Measurements from ENCODE around the gene ZNF445. TPM values are rescaled to one million over a fixed set of nuclear protein-coding genes. Genes with fewer than 3 reads are reported as not detected.
"Not testable (repeated sequence)": the region's sequence is repeated elsewhere in the genome, so short reads cannot be mapped to it uniquely, and the experiment has no call there.

ZNF445 gene
- total and polyA plus RNA-seq, 4 donors: 2.1 to 8.7 (median 4.9) TPM

- Histone ChIP-seq H3K9me3 (ENCODE audit: control insufficient read depth in 4 of 4, low read length in 3 of 4) (peaks cover 17 to 32% (median 25%) of the 10 kb centered on the region in 4 donors), H3K36me3 (ENCODE audit: control insufficient read depth in 4 of 4, insufficient read depth in 3 of 4, low read depth in 1 of 4, low read length in 3 of 4) (peaks cover 0 to 35% (median 25%) of the 10 kb centered on the region in 4 donors), H3K4me3 (ENCODE audit: low read depth in 1 of 3, low read length in 3 of 3) (no peak overlapping the region), H3K4me1 (ENCODE audit: control insufficient read depth in 4 of 4, insufficient read depth in 4 of 4, low read length in 3 of 4) (peaks cover 0 to 6% (median 4%) of the 10 kb centered on the region in 4 donors), H3K27me3 (ENCODE audit: control insufficient read depth in 4 of 4, insufficient read depth in 4 of 4, low read length in 3 of 4) (no peaks in the 10 kb centered on the region), H3K9ac (ENCODE audit: low read depth in 1 of 2, low read length in 2 of 2) (no peak overlapping the region), H3K27ac (ENCODE audit: low read depth in 1 of 2, low read length in 2 of 2) (no peak overlapping the region)
- 96% methylated on average over 1 of the region's 1 CpG for WGBS
- no peak for TF ChIP-seq RXRA (IDR thresholded peaks at IDR 0.05)
- no peak for TF ChIP-seq HNF4G (IDR thresholded peaks at IDR 0.05)
- TF ChIP-seq SP1 (IDR thresholded peaks at IDR 0.05): no peak
- TF ChIP-seq CTCF (IDR thresholded peaks at IDR 0.05; ENCODE audit: low read depth, low read length, missing input control): no peak
- no peak for TF ChIP-seq YY1 (IDR thresholded peaks at IDR 0.05)
- TF ChIP-seq JUND (IDR thresholded peaks at IDR 0.05): no peak
- TF ChIP-seq EGR1 (IDR thresholded peaks at IDR 0.05; ENCODE audit: low read depth in 2 of 2): no peak
- TF ChIP-seq FOXA2 (IDR thresholded peaks at IDR 0.05): no peak
- TF ChIP-seq TAF1 (conservative IDR thresholded peaks at IDR 0.05): no peak
- no peak for TF ChIP-seq HNF4A (conservative IDR thresholded peaks at IDR 0.05)
- TF ChIP-seq ATF3 (IDR thresholded peaks at IDR 0.05): no peak
- no peak for TF ChIP-seq RAD21 (IDR thresholded peaks at IDR 0.05)
- TF ChIP-seq NR2F2 (IDR thresholded peaks at IDR 0.05): no peak
- TF ChIP-seq ZBTB33 (IDR thresholded peaks at IDR 0.05): no peak
- no peak for DNase-seq (ENCODE audit: low spot score)
Observed at GRCh38 chr3:44504566-44504965, 27.1 kb upstream of the ZNF445 start.

GRCh38 chr3:44503178-44503577 lies 25.7 kb upstream of the ZNF445 start:
- H3K27me3 ChIP-seq (ENCODE audit: control insufficient read depth in 4 of 4, insufficient read depth in 4 of 4, low read length in 3 of 4); H3K4me1 ChIP-seq (ENCODE audit: control insufficient read depth in 4 of 4, insufficient read depth in 4 of 4, low read length in 3 of 4); DNase-seq (ENCODE audit: low spot score); H3K9ac ChIP-seq (ENCODE audit: low read depth in 1 of 2, low read length in 2 of 2); H3K27ac ChIP-seq (ENCODE audit: low read depth in 1 of 2, low read length in 2 of 2): not testable (repeated sequence)
- H3K9me3 ChIP-seq (ENCODE audit: control insufficient read depth in 4 of 4, low read length in 3 of 4): peaks cover 25 to 41% (median 36%) of the 10 kb centered on the region in 4 donors
- 95% methylated on average over 2 of the region's 2 CpGs for WGBS
- peaks cover 0 to 41% (median 30%) of the 10 kb centered on the region in 4 donors for H3K36me3 ChIP-seq (ENCODE audit: control insufficient read depth in 4 of 4, insufficient read depth in 3 of 4, low read depth in 1 of 4, low read length in 3 of 4)
- peak overlapping the region in 1 of 3 donors; percentile 40 for H3K4me3 ChIP-seq (ENCODE audit: low read depth in 1 of 3, low read length in 3 of 3)

GRCh38 chr3:44501971-44502370 lies 24.5 kb upstream of the ZNF445 start:
- no peaks in the 10 kb centered on the region for H3K4me1 ChIP-seq (ENCODE audit: control insufficient read depth in 4 of 4, insufficient read depth in 4 of 4, low read length in 3 of 4)
- no peak overlapping the region for H3K9ac ChIP-seq (ENCODE audit: low read depth in 1 of 2, low read length in 2 of 2)
- 99% methylated on average over 3 of the region's 3 CpGs for WGBS
- H3K27me3 ChIP-seq (ENCODE audit: control insufficient read depth in 4 of 4, insufficient read depth in 4 of 4, low read length in 3 of 4): no peaks in the 10 kb centered on the region
- no peak for DNase-seq (ENCODE audit: low spot score)
- H3K27ac ChIP-seq (ENCODE audit: low read depth in 1 of 2, low read length in 2 of 2): no peak overlapping the region
- peaks cover 2 to 46% (median 35%) of the 10 kb centered on the region in 4 donors for H3K36me3 ChIP-seq (ENCODE audit: control insufficient read depth in 4 of 4, insufficient read depth in 3 of 4, low read depth in 1 of 4, low read length in 3 of 4)
- H3K9me3 ChIP-seq (ENCODE audit: control insufficient read depth in 4 of 4, low read length in 3 of 4): peaks cover 30 to 47% (median 42%) of the 10 kb centered on the region in 4 donors
- peak overlapping the region in 2 of 3 donors; percentile 51 to 55 for H3K4me3 ChIP-seq (ENCODE audit: low read depth in 1 of 3, low read length in 3 of 3)
- no peak for TF ChIP-seq ZBTB33 (IDR thresholded peaks at IDR 0.05)
- TF ChIP-seq EGR1 (IDR thresholded peaks at IDR 0.05; ENCODE audit: low read depth in 2 of 2): no peak
- TF ChIP-seq FOXA1 (IDR thresholded peaks at IDR 0.05): no peak
- no peak for TF ChIP-seq CTCF (IDR thresholded peaks at IDR 0.05; ENCODE audit: low read depth, low read length, missing input control)
- TF ChIP-seq MAX (IDR thresholded peaks at IDR 0.05): no peak
- no peak for TF ChIP-seq SP1 (IDR thresholded peaks at IDR 0.05)
